Peyer's patch (tissue), 4 donors: ENCODE measurements around the gene LRP4.

ENCODE experiments used
- CTCF ChIP-seq, 6 experiments: fragments of 450-650 bp in 4 of 6; fragments of 200-600 bp in 2 of 6; sonication (generic) in 1 of 6; IDR thresholded peaks; one replicate each; pipeline ENCODE4 v1.5.1; 2017 to 2019; ENCODE audit warnings: antibody characterized with exemption in 6 of 6, mild to moderate bottlenecking in 3 of 6, moderate library complexity in 1 of 6
- POLR2A ChIP-seq, 2 donors: fragments of 450-650 bp; IDR thresholded peaks; one replicate each; pipeline ENCODE4 v1.5.1; 2017; ENCODE audit warnings: antibody characterized with exemption in 2 of 2, mild to moderate bottlenecking in 2 of 2, moderate library complexity in 2 of 2

- TF ChIP-seq CTCF (IDR thresholded peaks at IDR 0.05) (no peak), POLR2A (IDR thresholded peaks at IDR 0.05) (no peak)
Observed at GRCh38 chr11:46948378-46949131, 30.2 kb upstream of the LRP4 start.
